DND-41 (cell line): ENCODE results near the gene A1BG.

Experiments
- ATAC-seq: fragments of 200-7000 bp; cut with Tn5 transposase; 3 replicates; pipeline ENCODE4 v1.9.1; 2021; ENCODE audit warnings: low read depth; ENCODE audit not compliant: insufficient read depth
- DNase-seq: peaks from one replicate; pipeline ENCODE4 v3.0.0-alpha.2; 2020
- H2AFZ ChIP-seq: 2 replicates; pipeline ENCODE4 v1.6.0; 2012; ENCODE audit warnings: low read depth, low read length
- H3K27ac ChIP-seq: 2 replicates; pipeline ENCODE4 v1.5.1; 2012; ENCODE audit warnings: low read length, inconsistent platforms
- H3K27me3 ChIP-seq: fragments of 200-600 bp; sonication (generic); 2 replicates; pipeline ENCODE4 v1.6.0; 2012; ENCODE audit warnings: low read length, mild to moderate bottlenecking, inconsistent platforms; ENCODE audit not compliant: insufficient read depth, poor library complexity
- H3K36me3 ChIP-seq: 2 replicates; pipeline ENCODE4 v1.5.1; 2012; ENCODE audit warnings: low read length, inconsistent platforms; ENCODE audit not compliant: insufficient read depth
- H3K4me1 ChIP-seq: 2 replicates; pipeline ENCODE4 v1.5.1; 2012; ENCODE audit warnings: mild to moderate bottlenecking, low read length; ENCODE audit not compliant: insufficient read depth
- H3K4me2 ChIP-seq: 2 replicates; pipeline ENCODE4 v1.6.0; 2012; ENCODE audit warnings: mild to moderate bottlenecking, moderate library complexity, low read length, inconsistent platforms; ENCODE audit not compliant: insufficient read depth
- H3K4me3 ChIP-seq, 2 experiments: fragments of 200-600 bp in 1 of 2; shearing (Covaris generic) in 1 of 2; 2 replicates each; pipeline ENCODE4 v1.5.1; 2012 to 2016; ENCODE audit warnings: inconsistent platforms in 2 of 2, low read length in 2 of 2, mild to moderate bottlenecking in 2 of 2, low read depth in 1 of 2, moderate library complexity in 1 of 2
- H3K79me2 ChIP-seq: 2 replicates; pipeline ENCODE4 v1.6.0; 2012; ENCODE audit warnings: low read length, inconsistent platforms; ENCODE audit not compliant: insufficient read depth
- H3K9ac ChIP-seq: 2 replicates; pipeline ENCODE4 v1.6.0; 2012; ENCODE audit warnings: low read depth, mild to moderate bottlenecking, inconsistent platforms, low read length, moderate library complexity
- H3K9me3 ChIP-seq: 2 replicates; pipeline ENCODE4 v1.5.1; 2012; ENCODE audit warnings: low read length, moderate library complexity, mild to moderate bottlenecking, inconsistent platforms; ENCODE audit not compliant: insufficient read depth, severe bottlenecking
- H4K20me1 ChIP-seq: 2 replicates; pipeline ENCODE4 v1.6.0; 2012; ENCODE audit warnings: low read length; ENCODE audit not compliant: insufficient read depth
- CTCF ChIP-seq: IDR thresholded peaks from 2 replicates; pipeline ENCODE4 v1.5.1; 2012; ENCODE audit warnings: borderline replicate concordance, low read length, moderate library complexity, mild to moderate bottlenecking; ENCODE audit not compliant: poor library complexity, severe bottlenecking; ENCODE audit errors: extremely low read depth
- EZH2 ChIP-seq: IDR thresholded peaks from 3 replicates; pipeline ENCODE4 v1.6.1; 2012; ENCODE audit warnings: borderline replicate concordance, low read depth, mild to moderate bottlenecking, moderate library complexity, low read length, inconsistent platforms; ENCODE audit not compliant: severe bottlenecking

The A1BG gene

GRCh38 chr19:58395979-58396627 lies 42.8 kb upstream of the A1BG start:
- no peak overlapping the region for H3K4me3 ChIP-seq
- DNase-seq, result no peak
- H2AFZ ChIP-seq, result no peak overlapping the region
- H3K9me3 ChIP-seq, result no peaks in the 10 kb centered on the region
- ATAC-seq, result peak; percentile 10; the same call in 1 of the 3 replicates
- no peaks in the 10 kb centered on the region for H3K27me3 ChIP-seq
- H4K20me1 ChIP-seq, result peaks cover 34% of the 10 kb centered on the region
- H3K27ac ChIP-seq, result no peak overlapping the region
- H3K4me2 ChIP-seq, result no peak overlapping the region
- TF ChIP-seq CTCF (no peak), EZH2 (no peak)
- H3K36me3 ChIP-seq, result peaks cover 48% of the 10 kb centered on the region
- peaks cover 16% of the 10 kb centered on the region for H3K79me2 ChIP-seq
- H3K9ac ChIP-seq, result no peak overlapping the region
- H3K4me1 ChIP-seq, result peaks cover 11% of the 10 kb centered on the region

- ATAC-seq, result peak; percentile 42
- H3K4me3 ChIP-seq, result no peak within 1 kb of the TSS
Observed at GRCh38 chr19:58395220-58395978, 42.1 kb upstream of the A1BG start, which contains the start of gene RNF225. Gene RNF225, plus strand, starts transcription at chr19:58395656. Its CDS starts 434 bp downstream, at chr19:58396090.

GRCh38 chr19:58394821-58395219 lies 41.5 kb upstream of the A1BG start:
- H3K27me3 ChIP-seq, result no peaks in the 10 kb centered on the region
- DNase-seq (no peak), ATAC-seq (no peak; the same call in 2 of the 3 replicates)
- no peak overlapping the region for H3K4me3 ChIP-seq
- no peak overlapping the region for H3K4me2 ChIP-seq
- peaks cover 12% of the 10 kb centered on the region; the same call in 1 of the 2 replicates for H3K4me1 ChIP-seq
- H4K20me1 ChIP-seq, result peaks cover 44% of the 10 kb centered on the region
- no peaks in the 10 kb centered on the region for H3K9me3 ChIP-seq
- no peak overlapping the region for H3K9ac ChIP-seq
- peaks cover 60% of the 10 kb centered on the region for H3K36me3 ChIP-seq
- H3K27ac ChIP-seq, result no peak overlapping the region
- H2AFZ ChIP-seq, result no peak overlapping the region
- no peak for TF ChIP-seq CTCF
- no peak for TF ChIP-seq EZH2
- H3K79me2 ChIP-seq, result peaks cover 29% of the 10 kb centered on the region

More at GRCh38 chr19:58395220-58395978, 42.1 kb upstream of the A1BG start, which contains the start of gene RNF225:
- Histone ChIP-seq H3K4me2 (no peak within 1 kb of the TSS), H3K9me3 (no peaks in the 10 kb centered on the region), H3K79me2 (peaks cover 23% of the 10 kb centered on the region), H3K27me3 (no peaks in the 10 kb centered on the region), H3K36me3 (peaks cover 55% of the 10 kb centered on the region), H3K9ac (no peak within 1 kb of the TSS), H3K27ac (no peak within 1 kb of the TSS), H4K20me1 (peaks cover 41% of the 10 kb centered on the region), H3K4me1 (peaks cover 11% of the 10 kb centered on the region), H2AFZ (no peak within 1 kb of the TSS)
- TF ChIP-seq CTCF (no peak), EZH2 (no peak)
- DNase-seq, result peak; percentile 41
